ENCODE results near the gene DLGAP1. TPM values are rescaled to one million over a fixed set of nuclear protein-coding genes. Genes with fewer than 3 reads are reported as not detected.

The DLGAP1 gene
- total and polyA plus RNA-seq, 10 of the 15 experiments (the other 5 are each of a cell fraction or from before 2014, with no cell fraction given), result 0.23 to 27.6 (median 1.9) TPM

DNA sequence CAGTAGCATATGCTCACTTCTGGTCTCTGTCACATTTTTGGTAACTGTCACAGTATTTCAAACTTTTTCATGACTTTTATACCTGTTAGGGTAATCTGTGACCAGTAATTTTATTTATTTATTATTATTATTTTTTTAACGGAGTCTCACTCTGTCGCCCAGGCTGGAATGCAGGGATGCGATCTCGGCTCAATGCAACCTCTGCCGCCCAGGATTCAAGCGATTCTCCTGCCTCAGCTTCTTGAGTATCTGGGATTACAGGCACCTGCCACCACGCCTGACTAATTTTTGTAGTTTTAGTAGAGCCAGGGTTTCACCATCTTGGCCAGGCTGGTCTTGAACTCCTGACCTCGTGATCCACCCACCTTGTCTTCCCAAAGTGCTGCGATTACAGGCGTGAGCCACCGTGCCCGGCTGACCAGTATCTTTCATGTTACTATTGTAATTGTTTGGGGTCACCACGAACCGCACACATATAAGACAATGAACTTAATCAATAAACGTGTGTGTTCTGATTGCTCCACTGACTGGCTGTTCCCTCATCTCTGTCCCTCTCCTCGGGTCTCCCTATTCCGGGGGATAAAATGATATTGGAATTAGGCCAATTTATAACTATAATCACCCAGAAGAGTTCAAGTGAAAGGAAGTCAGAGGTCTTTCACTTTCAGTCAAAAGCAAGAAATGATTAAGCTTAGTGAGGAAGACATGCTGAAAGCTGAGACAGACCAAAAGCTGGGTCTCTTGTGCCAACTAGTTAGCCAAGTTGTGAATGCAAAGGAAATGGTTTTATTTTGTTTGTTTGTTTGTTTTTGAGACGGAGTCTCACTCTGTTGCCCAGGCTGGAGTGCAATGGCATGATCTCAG lies 982.2 kb downstream of the DLGAP1 start:
- Histone ChIP-seq H3K9me3 (replicated peaks; ENCODE audit: control insufficient read depth, insufficient read depth, low read length) (no peaks in the 10 kb centered on the region; the same call in 2 of the 3 replicates), H3K79me2 (ENCODE audit: control insufficient read depth, insufficient read depth, low read length) (no peaks in the 10 kb centered on the region), H3K4me3 (no peak overlapping the region), H2AFZ (ENCODE audit: control insufficient read depth, low read depth, low read length) (no peak overlapping the region), H3K27ac (ENCODE audit: control insufficient read depth, insufficient read depth) (no peak overlapping the region), H4K20me1 (ENCODE audit: control insufficient read depth, insufficient read depth) (no peaks in the 10 kb centered on the region), H3K4me1 (ENCODE audit: control insufficient read depth, insufficient read depth, low read length) (no peaks in the 10 kb centered on the region), H3K4me2 (ENCODE audit: control insufficient read depth, insufficient read depth) (no peak overlapping the region), H3K36me3 (ENCODE audit: control insufficient read depth in 2 of 2, insufficient read depth in 2 of 2, low read length in 1 of 2) (no peaks in the 10 kb centered on the region), H3K27me3 (replicated peaks in 1 of 2; ENCODE audit: control insufficient read depth in 2 of 2, insufficient read depth in 2 of 2, low read length in 1 of 2) (no peaks in the 10 kb centered on the region), H3K9ac (ENCODE audit: control insufficient read depth, insufficient read depth, low read length) (no peak overlapping the region)
- intact Hi-C loops (cut with micrococcal nuclease; ENCODE audit: unreplicated experiment), result no loop called here
- no TSS peak for BruUV-seq (replicated peaks)
- ATAC-seq (peak; percentile 96), DNase-seq (ENCODE audit: low read depth, low spot score) (no peak), FAIRE-seq (peak; percentile 57)
- WGBS (ENCODE audit: insufficient coverage, insufficient replicate concordance, low lambda C conversion rate, missing lambda C conversion rate), result 32% methylated on average over 18 of the region's 18 CpGs
- CTCF ChIA-PET, result interaction anchor here (1.0 to 3.3 kb wide), 7 partner anchors 10 to 113 kb away, joined by 3 to 25 read pairs (median 11); no protein-coding TSS in a partner anchor
- POLR2A ChIA-PET, result interaction anchor here (0.7 to 1.2 kb wide), 3 partner anchors 13 to 36 kb away, joined by 3 to 4 read pairs (median 3); no protein-coding TSS in a partner anchor
- SMC1A ChIA-PET (ENCODE audit: uncharacterized antibody, unreplicated experiment), result interaction anchor here (0.6 to 3.0 kb wide), 15 partner anchors 9 to 194 kb away, joined by 3 to 16 read pairs (median 4); no protein-coding TSS in a partner anchor
- in situ Hi-C loops (cut with MboI), result no loop called here
- RAD21 ChIA-PET (ENCODE audit: unreplicated experiment), result interaction anchor here (0.7 to 1.9 kb wide), 8 partner anchors 11 to 113 kb away, joined by 3 to 11 read pairs (median 6); no protein-coding TSS in a partner anchor
- TF ChIP-seq SMAD1 (IDR thresholded peaks at IDR 0.05; ENCODE audit: low read depth, partially characterized antibody) (peak; percentile 71), NR2F1 (conservative IDR thresholded peaks at IDR 0.05) (peak; percentile 73), MTA2 (IDR thresholded peaks at IDR 0.05; ENCODE audit: low read depth) (peak; percentile 70), IRF4 (IDR thresholded peaks at IDR 0.05; ENCODE audit: low read depth, low read length) (peak; percentile 82), RELA (IDR thresholded peaks at IDR 0.05; ENCODE audit: borderline replicate concordance, partially characterized antibody) (peak; percentile 6), EP300 (IDR thresholded peaks at IDR 0.05; ENCODE audit: borderline replicate concordance in 1 of 2, control insufficient read depth in 1 of 2, low read depth in 2 of 2, low read length in 2 of 2) (peak in 1 of 2 experiments; percentile 56; a peak in 1 of 4 replicates), MEF2A (IDR thresholded peaks at IDR 0.05; ENCODE audit: insufficient read depth, low read depth, low read length) (no peak), JUNB (IDR thresholded peaks at IDR 0.05) (peak; percentile 93), BCL11A (IDR thresholded peaks at IDR 0.05; ENCODE audit: low read depth, low read length) (peak; percentile 60; the same call in 1 of the 2 replicates)
- TF ChIP-seq, protein P1, sequence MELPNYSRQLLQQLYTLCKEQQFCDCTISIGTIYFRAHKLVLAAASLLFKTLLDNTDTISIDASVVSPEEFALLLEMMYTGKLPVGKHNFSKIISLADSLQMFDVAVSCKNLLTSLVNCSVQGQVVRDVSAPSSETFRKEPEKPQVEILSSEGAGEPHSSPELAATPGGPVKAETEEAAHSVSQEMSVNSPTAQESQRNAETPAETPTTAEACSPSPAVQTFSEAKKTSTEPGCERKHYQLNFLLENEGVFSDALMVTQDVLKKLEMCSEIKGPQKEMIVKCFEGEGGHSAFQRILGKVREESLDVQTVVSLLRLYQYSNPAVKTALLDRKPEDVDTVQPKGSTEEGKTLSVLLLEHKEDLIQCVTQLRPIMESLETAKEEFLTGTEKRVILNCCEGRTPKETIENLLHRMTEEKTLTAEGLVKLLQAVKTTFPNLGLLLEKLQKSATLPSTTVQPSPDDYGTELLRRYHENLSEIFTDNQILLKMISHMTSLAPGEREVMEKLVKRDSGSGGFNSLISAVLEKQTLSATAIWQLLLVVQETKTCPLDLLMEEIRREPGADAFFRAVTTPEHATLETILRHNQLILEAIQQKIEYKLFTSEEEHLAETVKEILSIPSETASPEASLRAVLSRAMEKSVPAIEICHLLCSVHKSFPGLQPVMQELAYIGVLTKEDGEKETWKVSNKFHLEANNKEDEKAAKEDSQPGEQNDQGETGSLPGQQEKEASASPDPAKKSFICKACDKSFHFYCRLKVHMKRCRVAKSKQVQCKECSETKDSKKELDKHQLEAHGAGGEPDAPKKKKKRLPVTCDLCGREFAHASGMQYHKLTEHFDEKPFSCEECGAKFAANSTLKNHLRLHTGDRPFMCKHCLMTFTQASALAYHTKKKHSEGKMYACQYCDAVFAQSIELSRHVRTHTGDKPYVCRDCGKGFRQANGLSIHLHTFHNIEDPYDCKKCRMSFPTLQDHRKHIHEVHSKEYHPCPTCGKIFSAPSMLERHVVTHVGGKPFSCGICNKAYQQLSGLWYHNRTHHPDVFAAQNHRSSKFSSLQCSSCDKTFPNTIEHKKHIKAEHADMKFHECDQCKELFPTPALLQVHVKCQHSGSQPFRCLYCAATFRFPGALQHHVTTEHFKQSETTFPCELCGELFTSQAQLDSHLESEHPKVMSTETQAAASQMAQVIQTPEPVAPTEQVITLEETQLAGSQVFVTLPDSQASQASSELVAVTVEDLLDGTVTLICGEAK (IDR thresholded peaks at IDR 0.05; ENCODE audit: borderline replicate concordance), result no peak
- TF ChIP-seq, protein P2, sequence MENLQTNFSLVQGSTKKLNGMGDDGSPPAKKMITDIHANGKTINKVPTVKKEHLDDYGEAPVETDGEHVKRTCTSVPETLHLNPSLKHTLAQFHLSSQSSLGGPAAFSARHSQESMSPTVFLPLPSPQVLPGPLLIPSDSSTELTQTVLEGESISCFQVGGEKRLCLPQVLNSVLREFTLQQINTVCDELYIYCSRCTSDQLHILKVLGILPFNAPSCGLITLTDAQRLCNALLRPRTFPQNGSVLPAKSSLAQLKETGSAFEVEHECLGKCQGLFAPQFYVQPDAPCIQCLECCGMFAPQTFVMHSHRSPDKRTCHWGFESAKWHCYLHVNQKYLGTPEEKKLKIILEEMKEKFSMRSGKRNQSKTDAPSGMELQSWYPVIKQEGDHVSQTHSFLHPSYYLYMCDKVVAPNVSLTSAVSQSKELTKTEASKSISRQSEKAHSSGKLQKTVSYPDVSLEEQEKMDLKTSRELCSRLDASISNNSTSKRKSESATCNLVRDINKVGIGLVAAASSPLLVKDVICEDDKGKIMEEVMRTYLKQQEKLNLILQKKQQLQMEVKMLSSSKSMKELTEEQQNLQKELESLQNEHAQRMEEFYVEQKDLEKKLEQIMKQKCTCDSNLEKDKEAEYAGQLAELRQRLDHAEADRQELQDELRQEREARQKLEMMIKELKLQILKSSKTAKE (IDR thresholded peaks at IDR 0.05; ENCODE audit: low read depth, poor library complexity, severe bottlenecking), result peak; percentile 64
- TF ChIP-seq, protein P3, sequence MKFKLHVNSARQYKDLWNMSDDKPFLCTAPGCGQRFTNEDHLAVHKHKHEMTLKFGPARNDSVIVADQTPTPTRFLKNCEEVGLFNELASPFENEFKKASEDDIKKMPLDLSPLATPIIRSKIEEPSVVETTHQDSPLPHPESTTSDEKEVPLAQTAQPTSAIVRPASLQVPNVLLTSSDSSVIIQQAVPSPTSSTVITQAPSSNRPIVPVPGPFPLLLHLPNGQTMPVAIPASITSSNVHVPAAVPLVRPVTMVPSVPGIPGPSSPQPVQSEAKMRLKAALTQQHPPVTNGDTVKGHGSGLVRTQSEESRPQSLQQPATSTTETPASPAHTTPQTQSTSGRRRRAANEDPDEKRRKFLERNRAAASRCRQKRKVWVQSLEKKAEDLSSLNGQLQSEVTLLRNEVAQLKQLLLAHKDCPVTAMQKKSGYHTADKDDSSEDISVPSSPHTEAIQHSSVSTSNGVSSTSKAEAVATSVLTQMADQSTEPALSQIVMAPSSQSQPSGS (IDR thresholded peaks at IDR 0.05; ENCODE audit: low read length), result 0 out of 2 replicates have a peak, but pooled peaks have one; percentile 35
